CD4-positive, alpha-beta memory T cell (primary cell): ENCODE results near the gene INF2. TPM values are rescaled to one million over a fixed set of nuclear protein-coding genes. Genes with fewer than 3 reads are reported as not detected.
"Not testable (repeated sequence)": the region's sequence is repeated elsewhere in the genome, so short reads cannot be mapped to it uniquely, and the experiment has no call there.

ENCODE experiments used
- CTCF ChIA-PET: fragments of 350-600 bp; sonication (Branson Sonifier 250); formaldehyde crosslinking; loops from one replicate; lab custom pipeline; 2021; ENCODE audit warnings: inconsistent platforms; ENCODE audit not compliant: partially characterized antibody; lab: Charles Lee
- POLR2A ChIA-PET: fragments of 350-600 bp; sonication (Branson Sonifier 250); formaldehyde crosslinking; loops from one replicate; lab custom pipeline; 2021; ENCODE audit not compliant: partially characterized antibody; lab: Charles Lee
- DNase-seq, 5 donors: peaks; one replicate each; pipeline versions ENCODE4 v3.0.0 to v3.0.0-alpha.2; 2020 to 2022; ENCODE audit warnings: mixed read lengths in 1 of 5
- H3K27ac ChIP-seq: one replicate; pipeline ENCODE4 v1.7.0; 2013; ENCODE audit warnings: low read depth, low read length
- H3K27me3 ChIP-seq: 2 replicates; pipeline ENCODE4 v1.7.0; 2013; ENCODE audit warnings: mild to moderate bottlenecking, low read length, moderate library complexity; ENCODE audit not compliant: insufficient read depth
- H3K36me3 ChIP-seq: 2 replicates; pipeline ENCODE4 v1.7.0; 2013; ENCODE audit warnings: mild to moderate bottlenecking, low read length, moderate library complexity; ENCODE audit not compliant: insufficient read depth
- H3K4me1 ChIP-seq: 2 replicates; pipeline ENCODE4 v1.7.0; 2013; ENCODE audit warnings: mild to moderate bottlenecking, low read length, moderate library complexity; ENCODE audit not compliant: insufficient read depth
- H3K4me3 ChIP-seq, 2 donors: one replicate each; pipeline ENCODE4 v1.7.0; 2013; ENCODE audit warnings: low read length in 2 of 2, mild to moderate bottlenecking in 1 of 2
- H3K9me3 ChIP-seq, 2 donors: one replicate each; pipeline ENCODE4 v1.7.0; 2013; ENCODE audit warnings: low read length in 2 of 2, control low read depth in 1 of 2; ENCODE audit not compliant: control insufficient read depth in 1 of 2
- H3K27ac Mint-ChIP-seq, 7 donors: one replicate each; pipeline ENCODE4 v1.8.0; 2020 to 2021; ENCODE audit warnings: mixed read lengths in 7 of 7, mild to moderate bottlenecking in 6 of 7, inconsistent platforms in 3 of 7, moderate library complexity in 3 of 7
- H3K27me3 Mint-ChIP-seq, 2 donors: one replicate each; pipeline ENCODE4 v1.8.0; 2020 to 2021; ENCODE audit warnings: mixed read lengths in 2 of 2
- H3K36me3 Mint-ChIP-seq, 2 donors: one replicate each; pipeline ENCODE4 v1.8.0; 2020 to 2021; ENCODE audit warnings: mixed read lengths in 2 of 2, inconsistent platforms in 1 of 2, mild to moderate bottlenecking in 1 of 2
- H3K4me1 Mint-ChIP-seq, 4 donors: one replicate each; pipeline ENCODE4 v1.8.0; 2020 to 2021; ENCODE audit warnings: mixed read lengths in 4 of 4, mild to moderate bottlenecking in 1 of 4
- H3K4me3 Mint-ChIP-seq, 8 donors: one replicate each; pipeline ENCODE4 v1.8.0; 2020 to 2021; ENCODE audit warnings: mixed read lengths in 8 of 8, mild to moderate bottlenecking in 7 of 8, moderate library complexity in 6 of 8, inconsistent platforms in 3 of 8
- H3K9me3 Mint-ChIP-seq, 8 donors: one replicate each; pipeline ENCODE4 v1.8.0; 2020 to 2021; ENCODE audit warnings: mixed read lengths in 8 of 8, mild to moderate bottlenecking in 5 of 8, inconsistent platforms in 3 of 8, moderate library complexity in 1 of 8
- intact Hi-C: fragments of 100-400 bp; cut with micrococcal nuclease; formaldehyde crosslinking; loops from one replicate; pipeline ENCODE4 v1.15.1; 2023
- polyA plus RNA-seq, 2 donors: library from polyadenylated mRNA; unstranded; fragments of 300-500 nt; fragmentation: Illumina TruSeq; gene quantifications; one replicate each; pipeline ENCODE4 v1.2.3, GENCODE V29; 2021
- total RNA-seq, 2 experiments: library from RNA; stranded (reverse); gene quantifications; one replicate each; pipeline ENCODE4 v1.2.3, GENCODE V29; 2021

The INF2 gene
- total and polyA plus RNA-seq, 4 experiments from 2014 or later: 4.0 to 96.8 (median 52.4) TPM

DNA sequence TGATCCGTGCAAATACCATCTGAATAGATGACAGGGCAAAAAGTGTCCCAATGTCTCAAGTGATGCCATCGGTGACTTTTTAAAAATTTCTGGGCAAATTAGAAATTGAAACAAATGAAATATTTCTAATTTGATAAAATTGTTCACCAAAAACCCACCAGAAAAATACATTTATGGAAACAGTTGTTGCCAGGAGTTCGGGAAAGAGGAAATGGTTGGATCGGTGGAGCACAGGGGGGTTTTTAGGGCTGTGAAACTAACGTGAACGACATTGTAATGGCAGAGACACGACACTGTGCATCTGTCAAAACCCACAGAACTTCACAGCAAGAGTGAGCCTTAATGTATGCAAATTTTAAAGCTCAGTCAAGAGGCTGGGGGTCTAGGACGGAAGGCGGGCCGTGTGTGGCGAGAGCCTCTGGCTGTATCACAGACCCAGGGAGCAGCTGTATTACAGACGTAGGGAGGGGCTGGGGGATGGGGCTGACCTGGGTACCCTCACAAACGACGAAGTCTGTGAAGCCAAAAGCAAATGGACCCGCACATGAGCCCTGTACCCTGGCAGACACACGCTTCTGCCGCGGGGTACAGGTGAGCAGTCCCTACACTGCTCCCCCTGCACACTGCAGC lies 27.8 kb upstream of the INF2 start:
- H3K4me3 Mint-ChIP-seq, H3K36me3 Mint-ChIP-seq, H3K27me3 ChIP-seq, H3K9me3 ChIP-seq, DNase-seq, H3K36me3 ChIP-seq, intact Hi-C loops, H3K4me3 ChIP-seq, H3K27ac Mint-ChIP-seq, H3K9me3 Mint-ChIP-seq, POLR2A ChIA-PET, H3K27ac ChIP-seq, CTCF ChIA-PET: not testable (repeated sequence)
- peaks cover 31% of the 10 kb centered on the region for H3K4me1 ChIP-seq
- Mint-ChIP-seq H3K4me1 (peaks cover 17 to 36% (median 25%) of the 10 kb centered on the region in 4 donors), H3K27me3 (peaks cover 10 to 16% of the 10 kb centered on the region in 2 donors)

DNA sequence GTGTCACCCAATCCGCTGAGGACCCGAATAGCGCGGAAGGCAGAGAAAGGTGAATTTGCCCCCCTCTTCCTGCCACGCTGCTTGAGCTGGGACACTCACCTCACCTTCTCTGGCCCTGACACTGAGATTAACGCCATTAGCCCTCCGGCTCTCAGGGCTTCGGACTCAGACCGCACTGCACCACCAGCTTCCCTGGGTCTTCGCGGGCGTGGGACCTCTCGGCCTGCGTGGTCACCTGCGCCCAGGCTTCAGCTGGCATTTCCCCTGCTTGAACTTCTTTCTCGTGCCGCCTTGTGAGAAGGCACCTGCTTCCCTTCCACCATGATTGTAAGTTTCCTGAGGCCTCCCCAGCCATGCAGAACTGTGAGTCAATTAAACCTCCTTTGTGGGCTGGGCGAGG lies 26.9 kb upstream of the INF2 start:
- peaks cover 31% of the 10 kb centered on the region for H3K4me1 ChIP-seq
- H3K27ac ChIP-seq, H3K9me3 Mint-ChIP-seq, intact Hi-C loops, H3K9me3 ChIP-seq, H3K27me3 ChIP-seq, H3K4me3 Mint-ChIP-seq, H3K4me3 ChIP-seq, CTCF ChIA-PET, H3K36me3 ChIP-seq, H3K36me3 Mint-ChIP-seq, DNase-seq, POLR2A ChIA-PET: not testable (repeated sequence)
- Mint-ChIP-seq H3K27ac (peak overlapping the region in 1 of 7 donors; percentile 5), H3K4me1 (peaks cover 17 to 36% (median 25%) of the 10 kb centered on the region in 4 donors), H3K27me3 (peaks cover 10 to 16% of the 10 kb centered on the region in 2 donors)

DNA sequence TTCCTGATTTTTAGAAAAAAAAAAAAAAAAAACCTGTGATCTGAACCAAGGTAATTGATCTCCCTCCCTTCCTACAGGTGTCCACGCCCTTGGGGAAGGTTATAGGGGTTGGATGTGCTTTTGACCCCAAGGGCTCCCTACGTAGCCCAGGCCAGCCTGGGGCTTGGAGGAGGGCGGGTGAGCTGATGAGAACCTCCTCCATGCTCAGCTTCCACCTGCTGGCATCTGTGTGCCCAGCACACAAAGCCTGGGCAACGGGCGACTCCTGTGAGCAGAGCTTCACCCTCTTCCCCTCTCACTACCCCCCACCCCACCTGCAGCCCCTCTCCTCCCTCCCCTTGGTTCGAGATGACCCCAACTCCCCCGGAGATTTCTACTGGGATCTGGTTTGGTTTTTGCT lies 25.3 kb upstream of the INF2 start:
- H3K4me1 Mint-ChIP-seq: peaks cover 17 to 36% (median 23%) of the 10 kb centered on the region in 4 donors

DNA sequence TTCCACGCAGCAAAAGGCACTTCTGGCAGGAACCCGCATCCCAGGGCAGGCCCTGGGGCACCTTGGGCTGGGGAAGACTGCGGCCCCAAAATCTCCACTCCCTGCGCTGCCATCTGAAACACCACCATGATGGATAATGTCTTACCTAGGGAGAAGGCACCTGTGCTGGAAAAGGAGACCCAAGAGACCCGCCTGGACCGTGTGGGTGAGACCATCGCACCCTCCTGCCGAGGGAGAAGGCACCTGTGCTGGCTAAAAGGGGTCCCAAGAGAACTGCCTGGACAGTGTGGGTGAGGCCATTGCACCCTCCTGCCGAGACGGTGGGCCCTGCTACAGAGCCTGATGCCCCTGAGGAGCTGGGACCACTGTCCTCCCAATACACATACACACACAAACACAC lies 24.8 kb upstream of the INF2 start:
- Mint-ChIP-seq H3K4me1 (peaks cover 17 to 36% (median 23%) of the 10 kb centered on the region in 4 donors), H3K4me3 (peak overlapping the region in 1 of 8 donors; percentile 76), H3K36me3 (no peaks in the 10 kb centered on the region), H3K27ac (peak overlapping the region in 3 of 7 donors; percentile 44 to 84 (median 46)), H3K9me3 (peaks cover 0 to 6% (median 0%) of the 10 kb centered on the region in 8 donors), H3K27me3 (peaks cover 10 to 16% of the 10 kb centered on the region in 2 donors)
- Histone ChIP-seq H3K27ac (no peak overlapping the region), H3K4me1 (peaks cover 31% of the 10 kb centered on the region), H3K27me3 (peaks cover 5% of the 10 kb centered on the region), H3K9me3 (no peaks in the 10 kb centered on the region), H3K4me3 (no peak overlapping the region), H3K36me3 (no peaks in the 10 kb centered on the region)
- intact Hi-C loops: no loop called here
- ChIA-PET CTCF (interaction anchor here (0.7 to 1.9 kb wide), 3 partner anchors 12 to 34 kb away, joined by 3 to 22 read pairs (median 7); no protein-coding TSS in a partner anchor), POLR2A (interaction anchor here (1.5 to 1.7 kb wide), 2 partner anchors 13 to 20 kb away, joined by 4 to 5 read pairs; no protein-coding TSS in a partner anchor)
- no peak for DNase-seq

More for the DNA sequence above, 25.3 kb upstream of the INF2 start:
- Mint-ChIP-seq H3K27ac (peak overlapping the region in 3 of 7 donors; percentile 24 to 55 (median 42)), H3K27me3 (peaks cover 10 to 16% of the 10 kb centered on the region in 2 donors), H3K4me3 (peak overlapping the region in 3 of 8 donors; percentile 4 to 36 (median 12)), H3K9me3 (peaks cover 0 to 6% (median 0%) of the 10 kb centered on the region in 8 donors), H3K36me3 (no peaks in the 10 kb centered on the region)
- no peaks in the 10 kb centered on the region for H3K36me3 ChIP-seq
- CTCF ChIA-PET: interaction anchor here (0.7 kb wide), 2 partner anchors 34 to 270 kb away, joined by 3 read pairs; no protein-coding TSS in a partner anchor
- no peak overlapping the region for H3K4me3 ChIP-seq
- intact Hi-C loops: no loop called here
- no peak overlapping the region for H3K27ac ChIP-seq
- no peaks in the 10 kb centered on the region for H3K9me3 ChIP-seq
- POLR2A ChIA-PET: interaction anchor here (1.5 kb wide), 1 partner anchor 13 kb away, joined by 4 read pairs; no protein-coding TSS in a partner anchor
- no peak for DNase-seq
- peaks cover 31% of the 10 kb centered on the region for H3K4me1 ChIP-seq
- H3K27me3 ChIP-seq: peaks cover 5% of the 10 kb centered on the region

DNA sequence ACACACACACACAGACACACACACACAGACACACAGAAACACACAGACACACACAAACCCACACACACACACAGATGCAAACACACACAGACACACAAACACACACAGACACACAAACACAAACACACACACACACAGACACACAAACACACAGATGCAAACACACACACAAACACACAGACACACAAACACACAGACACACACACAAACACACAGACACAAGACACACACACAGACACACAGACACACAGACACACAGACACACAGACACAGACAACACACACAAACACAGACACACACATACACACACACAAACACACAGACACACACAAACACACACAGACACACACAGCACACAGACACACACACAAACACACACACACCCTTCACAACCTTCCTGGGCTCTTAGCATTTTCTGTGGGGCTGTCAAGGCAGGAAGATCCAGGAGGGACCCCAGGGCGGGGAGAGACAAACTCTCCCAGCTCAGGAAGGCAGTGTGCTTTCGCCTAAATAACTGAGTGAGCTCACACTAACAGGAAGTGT lies 24.2 kb upstream of the INF2 start:
- intact Hi-C loops: loop anchor here (1.0 kb wide), 2 partner anchors 24 to 43 kb away; partner anchors contain the start of gene INF2
- Mint-ChIP-seq H3K27ac (peak overlapping the region in 6 of 7 donors; percentile 24 to 89 (median 56)), H3K9me3 (peaks cover 0 to 6% (median 0%) of the 10 kb centered on the region in 8 donors), H3K36me3 (no peaks in the 10 kb centered on the region), H3K4me3 (peak overlapping the region in 7 of 8 donors; percentile 43 to 76 (median 57)), H3K27me3 (peaks cover 10 to 13% of the 10 kb centered on the region in 2 donors), H3K4me1 (peaks cover 17 to 36% (median 23%) of the 10 kb centered on the region in 4 donors)
- POLR2A ChIA-PET: interaction anchor here (1.1 to 1.7 kb wide), 8 partner anchors 12 to 87 kb away, joined by 3 to 21 read pairs (median 4); partner anchors contain the start of genes INF2 and SIVA1
- Histone ChIP-seq H3K9me3 (no peaks in the 10 kb centered on the region), H3K4me1 (peaks cover 31% of the 10 kb centered on the region), H3K27ac (no peak overlapping the region), H3K27me3 (peaks cover 5% of the 10 kb centered on the region), H3K36me3 (no peaks in the 10 kb centered on the region), H3K4me3 (no peak overlapping the region)
- DNase-seq: no peak
- CTCF ChIA-PET: interaction anchor here (0.7 to 3.4 kb wide), 13 partner anchors 10 to 161 kb away, joined by 3 to 36 read pairs (median 6); partner anchors contain the start of genes ADSS1 and SIVA1

DNA sequence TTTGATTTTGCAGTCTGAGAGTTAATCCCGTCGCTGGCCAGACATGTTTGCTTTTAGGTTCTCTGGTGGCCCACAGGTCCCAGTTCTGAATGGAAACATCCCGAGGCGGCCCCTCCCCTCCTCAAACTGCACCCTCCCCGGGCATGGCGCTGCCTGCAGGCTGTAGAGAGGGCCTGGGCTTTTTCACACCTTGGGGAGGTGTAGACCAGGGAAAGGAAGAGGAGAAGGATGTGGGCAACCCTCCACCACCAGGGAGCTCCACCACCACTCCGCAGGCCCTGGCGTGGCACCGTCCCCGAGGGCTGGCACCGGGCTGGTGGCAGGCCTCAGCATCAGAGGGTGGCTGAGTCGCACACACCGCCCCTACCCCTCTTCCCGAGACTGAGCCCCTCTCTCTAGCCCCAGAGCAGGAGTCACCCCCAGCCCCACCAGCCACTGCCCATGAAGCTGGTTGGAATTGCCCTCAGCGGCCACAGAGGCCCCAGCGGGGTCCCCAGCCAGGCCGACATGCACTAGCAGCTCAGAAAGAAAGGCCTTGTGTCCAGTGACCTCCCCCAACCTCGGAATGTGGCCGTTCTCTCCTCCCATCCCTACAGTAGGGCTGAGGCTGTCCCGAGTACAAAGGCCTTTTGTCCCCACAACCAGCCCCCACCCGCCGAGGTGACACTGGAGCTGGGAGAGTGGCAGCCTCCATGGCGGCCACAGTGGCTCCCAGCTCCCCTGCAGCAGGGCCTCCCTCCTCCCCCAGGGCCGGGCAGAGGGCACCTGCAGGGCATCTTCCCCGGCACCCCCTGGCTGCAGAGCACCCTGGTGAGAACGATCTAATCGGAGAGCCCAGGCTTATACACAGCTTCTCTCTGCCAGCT lies 23.5 kb upstream of the INF2 start:
- Histone ChIP-seq H3K27me3 (peaks cover 5% of the 10 kb centered on the region), H3K27ac (no peak overlapping the region), H3K36me3 (no peaks in the 10 kb centered on the region), H3K4me1 (peaks cover 31% of the 10 kb centered on the region), H3K9me3 (no peaks in the 10 kb centered on the region), H3K4me3 (no peak overlapping the region)
- Mint-ChIP-seq H3K36me3 (no peaks in the 10 kb centered on the region), H3K9me3 (peaks cover 0 to 6% (median 0%) of the 10 kb centered on the region in 8 donors), H3K27ac (peak overlapping the region in 4 of 7 donors; percentile 41 to 89 (median 63)), H3K4me1 (peaks cover 16 to 36% (median 22%) of the 10 kb centered on the region in 4 donors), H3K4me3 (peak overlapping the region in 7 of 8 donors; percentile 29 to 76 (median 49)), H3K27me3 (peaks cover 10% of the 10 kb centered on the region in 2 donors)
- intact Hi-C loops: loop anchor here (1.0 kb wide), 2 partner anchors 23 to 42 kb away; partner anchors contain the start of gene INF2
- peak; percentile 47 to 65 (median 59) for DNase-seq
- CTCF ChIA-PET: interaction anchor here (0.7 to 3.4 kb wide), 15 partner anchors 8 to 160 kb away, joined by 3 to 36 read pairs (median 6); partner anchors contain the start of genes ADSS1 and SIVA1
- POLR2A ChIA-PET: interaction anchor here (0.9 to 1.7 kb wide), 10 partner anchors 12 to 87 kb away, joined by 3 to 21 read pairs (median 4); partner anchors contain the start of genes INF2 and SIVA1
